ENCODE data around the gene TINAGL1.

TINAGL1 gene

DNA sequence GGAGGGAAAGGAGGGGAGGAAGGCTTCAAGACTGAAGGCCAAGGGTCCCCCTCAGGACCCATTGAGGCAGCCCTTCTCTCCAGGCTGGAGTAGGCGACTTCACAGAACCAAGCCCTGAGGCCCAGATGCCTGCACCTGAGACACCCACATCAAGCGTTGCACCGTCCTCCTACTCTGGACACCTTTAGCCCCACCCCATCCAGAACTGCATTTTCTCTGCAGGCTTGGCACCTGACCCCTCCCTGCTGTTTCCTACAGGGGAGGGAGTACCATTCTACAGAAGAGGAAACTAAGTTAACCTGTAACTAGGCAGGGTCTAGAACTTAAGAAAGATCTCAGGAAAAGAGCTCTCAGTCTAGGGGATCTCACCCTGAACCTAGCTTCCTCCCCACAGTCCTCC lies 56.3 kb downstream of the TINAGL1 start:
- DNase-seq = no peak

- DNase-seq = no peak
These were observed 56.8 kb downstream of the TINAGL1 start for GRCh38 chr1:31633117-31633516.
